ENCODE measurements around the gene LPAR5.

GRCh38 chr12:6652391-6652790 is 16.6 kb upstream of the LPAR5 start:
- TF ChIP-seq CTCF (conservative IDR thresholded peaks at IDR 0.05; ENCODE audit: low read depth, low read length) = no peak
- no peak for TF ChIP-seq EZH2 (IDR thresholded peaks at IDR 0.05; ENCODE audit: borderline replicate concordance, low read depth, low read length, poor library complexity, severe bottlenecking)

Data from A673 (cell line).